ENCODE results near the gene GFY.
A peak's percentile ranks its signal among the peaks of the same experiment; 100 is the strongest.

GFY gene

DNA sequence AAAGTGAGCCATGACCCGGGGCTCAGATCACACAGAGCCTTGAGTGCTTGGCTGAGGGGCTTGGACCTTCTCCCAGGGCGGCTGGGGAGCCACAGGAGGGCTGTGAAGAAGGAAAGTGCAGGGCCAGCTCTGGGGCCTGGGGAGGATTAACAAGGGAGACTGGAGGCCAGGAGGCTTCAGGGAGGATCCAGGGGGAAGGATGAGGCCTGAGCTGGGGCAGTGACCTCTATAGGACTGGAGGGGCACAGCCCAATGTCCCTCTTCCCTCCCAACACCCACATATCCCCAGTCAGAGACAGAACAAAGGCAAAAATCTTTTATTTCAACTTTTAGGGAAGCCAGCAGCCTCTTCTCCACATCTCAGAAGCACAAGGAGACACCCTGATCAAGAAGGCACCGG is 20.8 kb downstream of the GFY start:
- H3K4me3 ChIP-seq (ENCODE audit: low read length) = no peak overlapping the region
- DNase-seq (ENCODE audit: low read depth) = no peak
- no peak for TF ChIP-seq CTCF (conservative IDR thresholded peaks at IDR 0.05; ENCODE audit: low read length)

DNA sequence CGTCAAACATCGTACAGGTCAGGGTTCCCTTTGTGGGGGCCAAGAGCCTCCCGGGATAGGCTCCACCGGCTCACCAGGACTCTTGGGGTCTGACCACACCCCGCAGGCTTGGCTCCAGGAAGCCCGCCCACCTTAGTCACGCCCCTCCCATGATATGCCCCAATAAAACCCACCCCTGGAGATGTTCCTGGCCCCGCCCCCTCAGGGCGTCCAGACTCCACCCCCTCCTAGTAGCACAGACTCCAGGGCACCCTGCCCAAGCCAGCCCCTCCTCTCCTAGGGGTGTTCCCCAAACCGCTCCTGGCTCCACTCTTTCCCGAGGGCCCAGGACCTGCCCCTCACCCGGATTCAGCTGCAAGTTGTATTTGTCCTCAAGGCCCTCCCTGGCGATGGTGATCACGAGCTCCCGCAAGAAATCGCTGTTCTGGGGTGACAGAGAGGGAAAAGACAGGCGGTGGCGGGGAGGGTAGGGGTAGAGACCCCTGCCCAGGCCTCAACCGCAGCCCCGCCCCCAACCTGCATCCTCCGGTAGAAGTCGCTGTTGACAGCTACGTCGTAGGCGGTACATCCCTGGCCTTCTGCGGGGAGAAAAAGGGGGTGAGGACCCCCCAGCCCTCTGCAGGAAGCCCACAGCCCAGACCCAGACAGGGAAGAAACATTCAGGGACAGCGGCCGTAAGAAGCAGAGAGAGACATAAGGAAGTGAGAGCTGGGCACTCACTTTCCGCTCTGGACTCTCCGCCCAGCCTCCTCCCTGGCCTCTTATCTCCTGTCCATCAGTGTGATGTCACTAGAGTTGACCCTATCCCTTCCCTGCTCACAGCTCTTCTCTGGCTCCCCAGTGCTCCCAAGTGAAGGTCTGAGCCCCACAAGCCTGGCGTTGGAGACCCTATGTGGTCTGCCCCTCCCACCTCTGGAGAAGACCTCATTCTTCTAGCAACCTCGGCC is 22.6 kb downstream of the GFY start:
- TF ChIP-seq CTCF (conservative IDR thresholded peaks at IDR 0.05; ENCODE audit: low read length) = no peak
- no peak for DNase-seq (ENCODE audit: low read depth)
- H3K4me3 ChIP-seq (ENCODE audit: low read length) = no peak overlapping the region

GRCh38 chr19:49448432-49448786 is 23.2 kb downstream of the GFY start:
- DNase-seq (ENCODE audit: low read depth) = no peak
- TF ChIP-seq CTCF (conservative IDR thresholded peaks at IDR 0.05; ENCODE audit: low read length) = no peak
- no peak overlapping the region for H3K4me3 ChIP-seq (ENCODE audit: low read length)

GRCh38 chr19:49450405-49450804 is 25.2 kb downstream of the GFY start:
- peak overlapping the region; percentile 47 for H3K4me3 ChIP-seq (ENCODE audit: low read length)

GRCh38 chr19:49451430-49452181 is 26.4 kb downstream of the GFY start, which contains the start of gene PIH1D1:
Gene PIH1D1, minus strand, starts transcription at chr19:49451814. Its CDS starts 240 bp downstream, at chr19:49451574.
- peak; percentile 99 for DNase-seq (ENCODE audit: low read depth)
- peak within 1 kb of the TSS; percentile 98 for H3K4me3 ChIP-seq (ENCODE audit: low read length)

More at GRCh38 chr19:49450405-49450804, 25.2 kb downstream of the GFY start:
- DNase-seq (ENCODE audit: low read depth) = no peak
- no peak for TF ChIP-seq CTCF (conservative IDR thresholded peaks at IDR 0.05; ENCODE audit: low read length)

DNA sequence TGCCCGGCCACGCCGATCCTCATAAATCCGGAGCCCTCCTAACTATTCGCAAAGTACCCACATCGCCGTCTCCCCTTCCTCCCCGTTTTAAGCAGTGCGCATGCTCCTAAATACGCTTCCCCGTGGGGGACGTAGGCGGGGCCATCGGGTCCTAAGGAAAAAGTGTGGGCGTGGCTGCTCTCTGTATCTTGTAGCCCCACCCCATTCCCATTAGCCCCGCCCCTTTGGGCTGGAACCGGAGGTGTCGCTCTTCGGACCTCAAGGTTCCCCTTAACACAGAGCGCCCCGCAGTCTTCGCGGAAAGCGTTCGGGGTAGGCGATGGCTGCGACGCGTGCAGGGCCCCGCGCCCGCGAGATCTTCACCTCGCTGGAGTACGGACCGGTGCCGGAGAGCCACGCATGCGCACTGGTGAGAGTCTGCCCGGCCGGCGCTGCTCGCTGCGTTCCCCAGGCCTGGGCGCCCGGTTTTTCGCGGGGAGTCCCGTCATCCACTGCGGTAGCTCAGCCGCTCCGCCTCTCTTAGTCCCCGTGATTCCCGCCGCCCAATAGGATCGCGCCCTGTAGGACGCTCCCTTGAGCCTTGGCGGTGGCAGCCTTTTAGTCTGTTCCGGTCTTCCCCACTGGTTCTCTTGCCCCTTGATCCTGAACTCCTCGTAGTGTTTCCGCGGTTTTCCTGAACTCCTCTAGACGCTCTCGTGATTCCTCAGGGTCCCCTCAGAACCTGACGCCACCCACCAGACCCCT is 28.0 kb downstream of the GFY start, which contains the start of gene ALDH16A1:
Gene ALDH16A1 (plus strand): TSS at position 213 of the 744 bp plus-strand sequence. CDS start 107 bp downstream, at position 320.
- DNase-seq (ENCODE audit: low read depth) = peak; percentile 97
- peak within 1 kb of the TSS; percentile 84 for H3K4me3 ChIP-seq (ENCODE audit: low read length)
- no peak for TF ChIP-seq CTCF (conservative IDR thresholded peaks at IDR 0.05; ENCODE audit: low read length)

More at GRCh38 chr19:49451430-49452181, 26.4 kb downstream of the GFY start, which contains the start of gene PIH1D1:
- peak; percentile 40 for TF ChIP-seq CTCF (conservative IDR thresholded peaks at IDR 0.05; ENCODE audit: low read length)
